H1 (cell line): Measurements from ENCODE around the gene AKAP7. TPM values are rescaled to one million over a fixed set of nuclear protein-coding genes. Genes with fewer than 3 reads are reported as not detected.

Source experiments
- CTCF ChIA-PET: fragments of 300-600 bp; sonication (Branson Sonifier 250); formaldehyde crosslinking; loops from one replicate; lab custom pipeline; 2021; ENCODE audit not compliant: partially characterized antibody; lab: Charles Lee
- POLR2A ChIA-PET: fragments of 300-600 bp; sonication (Branson Sonifier 250); formaldehyde crosslinking; loops from one replicate; lab custom pipeline; 2021; ENCODE audit warnings: inconsistent platforms; ENCODE audit not compliant: partially characterized antibody; lab: Charles Lee
- DNase-seq, 2 experiments: peaks; one replicate each; pipeline versions ENCODE4 v3.0.0 to v3.0.0-alpha.2; 2010 to 2022; ENCODE audit warnings: low spot score in 2 of 2, low read depth in 1 of 2, mixed read lengths in 1 of 2
- FAIRE-seq: peaks from 2 replicates; lab custom pipeline; 2011; peaks lifted over from hg19 to GRCh38; lab: Jason Lieb, UNC
- H2AFZ ChIP-seq: 2 replicates; pipeline ENCODE4 v1.8.1; 2012; ENCODE audit warnings: low read length, inconsistent platforms
- H2AK5ac ChIP-seq: 2 replicates; pipeline ENCODE4 v1.6.1; 2013; ENCODE audit warnings: low read depth, low read length
- H2BK120ac ChIP-seq: replicated peaks from 2 replicates; pipeline ENCODE3; 2013; ENCODE audit warnings: low read depth, low read length, inconsistent platforms
- H2BK12ac ChIP-seq: 2 replicates; pipeline ENCODE4 v1.6.1; 2013; ENCODE audit warnings: low read depth, low read length
- H2BK15ac ChIP-seq: 2 replicates; pipeline ENCODE4 v1.6.1; 2013; ENCODE audit warnings: low read length
- H2BK20ac ChIP-seq: 2 replicates; pipeline ENCODE4 v1.6.1; 2013; ENCODE audit warnings: low read length
- H2BK5ac ChIP-seq: 2 replicates; pipeline ENCODE4 v1.6.1; 2013; ENCODE audit warnings: low read depth, low read length
- H3K14ac ChIP-seq: 2 replicates; pipeline ENCODE4 v1.6.1; 2013; ENCODE audit warnings: inconsistent platforms; ENCODE audit not compliant: insufficient read length
- H3K18ac ChIP-seq: 2 replicates; pipeline ENCODE4 v1.6.1; 2013; ENCODE audit warnings: low read length; ENCODE audit errors: extremely low read depth
- H3K23ac ChIP-seq: 2 replicates; pipeline ENCODE4 v1.6.1; 2013; ENCODE audit warnings: inconsistent platforms; ENCODE audit not compliant: insufficient read length
- H3K23me2 ChIP-seq: 2 replicates; pipeline ENCODE4 v1.6.1; 2013; ENCODE audit warnings: low read depth, low read length
- H3K27ac ChIP-seq: 2 replicates; pipeline ENCODE4 v1.6.1; 2011; ENCODE audit warnings: low read depth, low read length, inconsistent platforms
- H3K27me3 ChIP-seq, 4 experiments: replicated peaks in 1 of 4; 1 replicate in 1 of 4; 2 replicates in 3 of 4; pipeline versions ENCODE4 v1.6.1 to v1.8.1; 2011 to 2013; ENCODE audit warnings: low read length in 3 of 4, mild to moderate bottlenecking in 3 of 4, inconsistent platforms in 2 of 4, mixed read lengths in 2 of 4, moderate library complexity in 1 of 4; ENCODE audit not compliant: control insufficient read depth in 3 of 4, insufficient read depth in 3 of 4; ENCODE audit errors: extremely low read depth in 1 of 4
- H3K36me3 ChIP-seq, 4 experiments: 2 replicates each; pipeline versions ENCODE4 v1.6.1 to v1.8.1; 2011 to 2013; ENCODE audit warnings: mild to moderate bottlenecking in 4 of 4, low read length in 3 of 4, moderate library complexity in 2 of 4, control low read depth in 1 of 4, inconsistent platforms in 1 of 4; ENCODE audit not compliant: insufficient read depth in 4 of 4, control insufficient read depth in 2 of 4
- H3K4ac ChIP-seq: replicated peaks from 2 replicates; pipeline ENCODE3; 2013; ENCODE audit warnings: low read length, low read depth, mixed read lengths, inconsistent platforms; ENCODE audit not compliant: insufficient read length
- H3K4me1 ChIP-seq, 4 experiments: replicated peaks in 1 of 4; 1 replicate in 1 of 4; 2 replicates in 3 of 4; pipeline versions ENCODE4 v1.6.1 to v1.8.1; 2011 to 2013; ENCODE audit warnings: low read length in 3 of 4, inconsistent platforms in 2 of 4, mixed read lengths in 1 of 4; ENCODE audit not compliant: insufficient read depth in 4 of 4, control insufficient read depth in 3 of 4
- H3K4me2 ChIP-seq, 2 experiments: 2 replicates each; pipeline versions ENCODE4 v1.6.1 to v1.8.1; 2011 to 2013; ENCODE audit warnings: low read depth in 2 of 2, low read length in 2 of 2, control low read depth in 1 of 2, inconsistent platforms in 1 of 2, mild to moderate bottlenecking in 1 of 2; ENCODE audit not compliant: insufficient read depth in 1 of 2
- H3K4me3 ChIP-seq, 4 experiments: fragments of 200-600, 300-600 bp in 1 of 4; sonication (generic), shearing (Covaris generic), sonication (Bioruptor Twin) in 1 of 4; 2 replicates each; pipeline versions ENCODE4 v1.5.1 to v1.8.1; 2011 to 2016; ENCODE audit warnings: low read length in 4 of 4, low read depth in 3 of 4, control low read depth in 2 of 4, inconsistent platforms in 2 of 4, mild to moderate bottlenecking in 2 of 4, mixed read lengths in 1 of 4, moderate library complexity in 1 of 4; ENCODE audit not compliant: insufficient read depth in 2 of 4; ENCODE audit errors: extremely low read depth in 1 of 4
- H3K56ac ChIP-seq: replicated peaks from 2 replicates; pipeline ENCODE3; 2013; ENCODE audit warnings: low read depth, mild to moderate bottlenecking, mixed read lengths, low read length, inconsistent platforms; ENCODE audit not compliant: insufficient read length
- H3K79me1 ChIP-seq: 2 replicates; pipeline ENCODE4 v1.6.1; 2013; ENCODE audit warnings: low read depth, low read length, control low read depth
- H3K79me2 ChIP-seq, 2 experiments: 2 replicates each; pipeline versions ENCODE4 v1.6.1 to v1.8.1; 2012 to 2013; ENCODE audit warnings: low read length in 2 of 2, mild to moderate bottlenecking in 2 of 2, inconsistent platforms in 1 of 2; ENCODE audit not compliant: insufficient read depth in 2 of 2, control insufficient read depth in 1 of 2
- H3K9ac ChIP-seq, 4 experiments: replicated peaks in 1 of 4; 1 replicate in 1 of 4; 2 replicates in 3 of 4; pipeline versions ENCODE4 v1.6.1 to v1.8.1; 2011 to 2013; ENCODE audit warnings: low read depth in 3 of 4, low read length in 3 of 4, control low read depth in 2 of 4, mild to moderate bottlenecking in 2 of 4, moderate library complexity in 2 of 4, inconsistent platforms in 1 of 4; ENCODE audit errors: extremely low read depth in 1 of 4
- H3K9me3 ChIP-seq, 2 experiments: 2 replicates each; pipeline versions ENCODE4 v1.6.1 to v1.8.1; 2012 to 2013; ENCODE audit warnings: mild to moderate bottlenecking in 2 of 2, moderate library complexity in 2 of 2, control low read depth in 1 of 2, inconsistent platforms in 1 of 2, low read depth in 1 of 2, low read length in 1 of 2, mixed read lengths in 1 of 2; ENCODE audit not compliant: insufficient read depth in 2 of 2
- H4K20me1 ChIP-seq, 2 experiments: replicated peaks in 1 of 2; 2 replicates each; pipeline versions ENCODE3 to v1.8.1; 2011 to 2013; ENCODE audit warnings: inconsistent platforms in 2 of 2, low read length in 2 of 2, mild to moderate bottlenecking in 1 of 2; ENCODE audit not compliant: insufficient read depth in 2 of 2, control insufficient read depth in 1 of 2
- H4K5ac ChIP-seq: 2 replicates; pipeline ENCODE4 v1.6.1; 2013; ENCODE audit warnings: low read length, low read depth, mixed read lengths, inconsistent platforms; ENCODE audit not compliant: insufficient read length
- H4K8ac ChIP-seq: 2 replicates; pipeline ENCODE4 v1.8.0; 2013; ENCODE audit warnings: mild to moderate bottlenecking, moderate library complexity, low read length, inconsistent platforms; ENCODE audit not compliant: insufficient read depth; ENCODE audit errors: extremely low read depth
- H4K91ac ChIP-seq: replicated peaks from 2 replicates; pipeline ENCODE3; 2013; ENCODE audit warnings: low read length, mixed read lengths, inconsistent platforms; ENCODE audit not compliant: insufficient read length
- CBX5 ChIP-seq: fragments of 300-800, 300-1000 bp; sonication (generic); IDR thresholded peaks from 2 replicates; pipeline ENCODE4 v1.7.1; 2016; ENCODE audit warnings: antibody characterized with exemption, low read length, low read depth
- HDAC6 ChIP-seq: IDR thresholded peaks from one replicate; pipeline ENCODE4 v1.7.1; 2012; ENCODE audit warnings: low read depth, mild to moderate bottlenecking, inconsistent platforms, low read length, moderate library complexity
- KDM5A ChIP-seq: fragments of 200-600 bp; IDR thresholded peaks from 2 replicates; pipeline ENCODE4 v1.7.1; 2012; ENCODE audit warnings: mild to moderate bottlenecking, low read length, inconsistent platforms, mixed read lengths
- NRF1 ChIP-seq: IDR thresholded peaks from 2 replicates; pipeline ENCODE4 v1.6.1; 2011; ENCODE audit warnings: mild to moderate bottlenecking, low read depth, low read length, improper control_type of control experiment
- PHF8 ChIP-seq: fragments of 200-600 bp; sonication (generic); conservative IDR thresholded peaks from 2 replicates; pipeline ENCODE4 v1.7.1; 2012; ENCODE audit warnings: low read depth, mild to moderate bottlenecking, inconsistent platforms, low read length, moderate library complexity
- RXRA ChIP-seq: IDR thresholded peaks from 2 replicates; pipeline ENCODE4 v1.6.1; 2011; ENCODE audit warnings: low read depth, mild to moderate bottlenecking, low read length, moderate library complexity; ENCODE audit not compliant: insufficient read depth
- SP1 ChIP-seq: IDR thresholded peaks from 2 replicates; pipeline ENCODE4 v1.6.1; 2011; ENCODE audit warnings: low read depth, low read length
- SP4 ChIP-seq: IDR thresholded peaks from 2 replicates; pipeline ENCODE4 v1.6.1; 2012; ENCODE audit warnings: low read length, inconsistent platforms
- TAF1 ChIP-seq: IDR thresholded peaks from 2 replicates; pipeline ENCODE4 v1.6.1; 2011; ENCODE audit warnings: mild to moderate bottlenecking, low read depth, low read length
- WGBS, 2 experiments: shearing (Covaris generic) in 1 of 2; methylation state at CpG; one replicate each; pipeline versions ENCODE4 v1.1.6 to v1.1.7; 2013 to 2015; ENCODE audit warnings: low lambda C conversion rate in 2 of 2, mixed read lengths in 2 of 2, inconsistent platforms in 1 of 2, low coverage in 1 of 2, missing lambda C conversion rate in 1 of 2; ENCODE audit not compliant: insufficient replicate concordance in 2 of 2, insufficient coverage in 1 of 2, insufficient read length in 1 of 2; ENCODE audit errors: extremely low coverage in 1 of 2, missing lambda C conversion rate in 1 of 2; 5-methylcytosine and 5-hydroxymethylcytosine counted together
- polyA plus RNA-seq, 7 experiments: library from polyadenylated mRNA; depleted of rRNA in 3 of 7; stranded (reverse) in 5 of 7; unstranded in 2 of 7; fragments of >200 nt in 5 of 7; fragments of 200-250 nt in 2 of 7; gene quantifications; 1 replicate in 5 of 7; 2 replicates in 1 of 7; 4 replicates in 1 of 7; pipeline versions ENCODE4 v1.2.1 to v1.2.3, GENCODE V29; 2011 to 2013; ENCODE audit warnings: missing spikeins in 2 of 7, mixed read lengths in 2 of 7
- total RNA-seq: library from RNA; stranded (reverse); fragmentation: NEBNext Ultra II Directional; extraction: Animal tissue kit (Norgen Biotek cat#: 25700); gene quantifications from 2 replicates; pipeline ENCODE4 v1.2.1, GENCODE V29; 2021
- TF ChIP-seq, protein P1 (sequence below), 3 experiments: IDR thresholded peaks; 1 replicate in 2 of 3; 2 replicates in 1 of 3; pipeline versions ENCODE4 v1.5.1 to v1.6.1; 2011; ENCODE audit warnings: low read length in 3 of 3, mild to moderate bottlenecking in 3 of 3, inconsistent platforms in 2 of 3, low read depth in 1 of 3, moderate library complexity in 1 of 3; ENCODE audit not compliant: insufficient read depth in 1 of 3; ENCODE audit errors: control extremely low read depth in 1 of 3
- TF ChIP-seq, protein P2 (sequence below): IDR thresholded peaks from 2 replicates; pipeline ENCODE4 v1.6.1; 2011; ENCODE audit warnings: low read length, improper control_type of control experiment

Gene AKAP7
- total and polyA plus RNA-seq, 2 of the 8 experiments (the other 6 are each of a cell fraction or from before 2014, with no cell fraction given), result 4.7 to 16.9 TPM

DNA sequence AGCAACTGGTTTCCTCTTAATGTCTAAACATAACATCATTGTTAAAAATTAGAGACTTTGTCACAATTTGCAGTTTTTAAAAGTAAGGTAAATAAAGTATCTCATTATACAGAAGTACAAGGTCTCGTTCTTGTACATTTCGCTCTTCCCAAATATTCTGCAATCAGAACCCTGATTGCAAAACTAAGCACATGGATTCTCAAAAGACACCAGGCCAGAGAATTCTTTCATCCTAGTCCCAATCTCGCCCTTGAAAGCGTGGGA, 355 bp upstream of the AKAP7 start:
- H2BK120ac ChIP-seq, result no peak overlapping the region
- peak overlapping the region; percentile 60 to 93 (median 71) for H3K9ac ChIP-seq
- H4K20me1 ChIP-seq, result no peaks in the 10 kb centered on the region
- no peak overlapping the region for H2BK15ac ChIP-seq
- H3K4me1 ChIP-seq, result peaks cover 0 to 3% (median 2%) of the 10 kb centered on the region in 4 experiments; a peak in 2 of 7 replicates
- H3K4ac ChIP-seq, result no peak overlapping the region
- no peaks in the 10 kb centered on the region for H3K36me3 ChIP-seq
- H3K23me2 ChIP-seq, result peaks cover 6% of the 10 kb centered on the region; the same call in 1 of the 2 replicates
- H3K4me2 ChIP-seq, result peak overlapping the region; percentile 84 to 89
- peak overlapping the region; percentile 95; the same call in 1 of the 2 replicates for H4K8ac ChIP-seq
- no peak overlapping the region; the same call in 1 of the 2 replicates for H3K18ac ChIP-seq
- no peak overlapping the region for H2AK5ac ChIP-seq
- H3K4me3 ChIP-seq, result peak overlapping the region; percentile 45 to 65 (median 58)
- peak overlapping the region; percentile 81 for H2AFZ ChIP-seq
- no peak overlapping the region for H4K91ac ChIP-seq
- FAIRE-seq (no peak), DNase-seq (no peak)
- H4K5ac ChIP-seq, result peak overlapping the region; percentile 29
- peaks cover 0 to 1% (median 0%) of the 10 kb centered on the region in 4 experiments; a peak in 1 of 7 replicates for H3K27me3 ChIP-seq
- POLR2A ChIA-PET, result interaction anchor here (0.8 kb wide), 1 partner anchor 327 kb away, joined by 3 read pairs; no protein-coding TSS in a partner anchor
- CTCF ChIA-PET, result interaction anchor here (0.7 to 1.8 kb wide), 3 partner anchors 16 to 493 kb away, joined by 3 to 8 read pairs (median 5); partner anchors contain the start of gene MED23
- H3K79me2 ChIP-seq, result no peaks in the 10 kb centered on the region
- H2BK5ac ChIP-seq, result no peak overlapping the region
- peak overlapping the region; percentile 63 for H3K14ac ChIP-seq
- H3K79me1 ChIP-seq, result no peaks in the 10 kb centered on the region
- no peak overlapping the region for H3K27ac ChIP-seq
- H2BK20ac ChIP-seq, result no peak overlapping the region
- 44% methylated on average over 3 of the region's 4 CpGs; no CpG with 5 or more reads in 1 of the 2 experiments for WGBS, 2 experiments
- H2BK12ac ChIP-seq, result no peak overlapping the region
- H3K9me3 ChIP-seq, result no peaks in the 10 kb centered on the region
- no peak overlapping the region for H3K23ac ChIP-seq
- no peak overlapping the region for H3K56ac ChIP-seq
- TF ChIP-seq NRF1 (no peak), CBX5 (no peak), PHF8 (no peak), SP4 (no peak), RXRA (no peak), TAF1 (no peak), SP1 (no peak), KDM5A (no peak), HDAC6 (no peak)
- TF ChIP-seq, protein P1, sequence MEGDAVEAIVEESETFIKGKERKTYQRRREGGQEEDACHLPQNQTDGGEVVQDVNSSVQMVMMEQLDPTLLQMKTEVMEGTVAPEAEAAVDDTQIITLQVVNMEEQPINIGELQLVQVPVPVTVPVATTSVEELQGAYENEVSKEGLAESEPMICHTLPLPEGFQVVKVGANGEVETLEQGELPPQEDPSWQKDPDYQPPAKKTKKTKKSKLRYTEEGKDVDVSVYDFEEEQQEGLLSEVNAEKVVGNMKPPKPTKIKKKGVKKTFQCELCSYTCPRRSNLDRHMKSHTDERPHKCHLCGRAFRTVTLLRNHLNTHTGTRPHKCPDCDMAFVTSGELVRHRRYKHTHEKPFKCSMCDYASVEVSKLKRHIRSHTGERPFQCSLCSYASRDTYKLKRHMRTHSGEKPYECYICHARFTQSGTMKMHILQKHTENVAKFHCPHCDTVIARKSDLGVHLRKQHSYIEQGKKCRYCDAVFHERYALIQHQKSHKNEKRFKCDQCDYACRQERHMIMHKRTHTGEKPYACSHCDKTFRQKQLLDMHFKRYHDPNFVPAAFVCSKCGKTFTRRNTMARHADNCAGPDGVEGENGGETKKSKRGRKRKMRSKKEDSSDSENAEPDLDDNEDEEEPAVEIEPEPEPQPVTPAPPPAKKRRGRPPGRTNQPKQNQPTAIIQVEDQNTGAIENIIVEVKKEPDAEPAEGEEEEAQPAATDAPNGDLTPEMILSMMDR (IDR thresholded peaks at IDR 0.05; ENCODE audit: control extremely low read depth in 1 of 3, insufficient read depth in 1 of 3, low read depth in 1 of 3, low read length in 3 of 3), result no peak
- TF ChIP-seq, protein P2, sequence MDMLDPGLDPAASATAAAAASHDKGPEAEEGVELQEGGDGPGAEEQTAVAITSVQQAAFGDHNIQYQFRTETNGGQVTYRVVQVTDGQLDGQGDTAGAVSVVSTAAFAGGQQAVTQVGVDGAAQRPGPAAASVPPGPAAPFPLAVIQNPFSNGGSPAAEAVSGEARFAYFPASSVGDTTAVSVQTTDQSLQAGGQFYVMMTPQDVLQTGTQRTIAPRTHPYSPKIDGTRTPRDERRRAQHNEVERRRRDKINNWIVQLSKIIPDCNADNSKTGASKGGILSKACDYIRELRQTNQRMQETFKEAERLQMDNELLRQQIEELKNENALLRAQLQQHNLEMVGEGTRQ, result no peak
